ENCODE results near the gene TRAPPC3L.

Gene TRAPPC3L

DNA sequence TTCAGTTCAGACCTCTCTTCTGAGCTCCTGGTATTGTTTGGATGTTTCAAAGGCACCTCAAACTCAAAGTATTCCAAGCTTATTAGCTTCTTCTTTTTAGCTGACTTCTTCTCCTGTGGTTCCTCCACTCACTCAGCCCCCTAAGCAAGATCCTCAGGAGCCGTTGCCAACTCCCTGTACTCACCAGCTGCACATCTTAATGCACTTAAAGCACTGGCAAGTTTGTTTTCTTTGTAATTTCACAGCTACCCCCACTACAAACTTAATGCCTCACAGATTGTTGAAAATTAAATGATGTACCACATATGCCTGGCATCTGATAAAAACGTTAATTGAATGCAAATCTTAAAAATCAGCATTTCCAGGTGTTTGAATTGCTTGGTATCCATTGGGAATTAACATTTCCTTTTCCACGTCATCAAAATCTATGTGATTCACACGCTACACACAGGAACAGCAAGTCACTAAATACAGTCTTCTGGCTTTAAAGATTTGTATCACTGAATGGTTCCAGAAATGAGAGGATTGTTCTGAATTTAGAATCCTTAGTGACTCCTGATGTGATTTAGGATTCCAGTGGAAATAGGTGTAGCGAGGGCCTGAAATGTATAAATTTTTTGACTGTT lies 59.8 kb downstream of the TRAPPC3L start:
- no peak overlapping the region for H4K8ac ChIP-seq (ENCODE audit: low read depth, low read length)
- H3K4me3 ChIP-seq (ENCODE audit: low read depth, low read length) = no peak overlapping the region
- H3K18ac ChIP-seq (ENCODE audit: low read length) = no peak overlapping the region
- no peak overlapping the region for H3K14ac ChIP-seq (ENCODE audit: low read length)
- H3K79me2 ChIP-seq (ENCODE audit: control insufficient read depth, insufficient read depth, low read length, poor library complexity) = no peaks in the 10 kb centered on the region
- H2AK5ac ChIP-seq (ENCODE audit: low read length) = no peak overlapping the region
- no peaks in the 10 kb centered on the region for H3K79me1 ChIP-seq (ENCODE audit: low read length)
- no peak overlapping the region for H3K9ac ChIP-seq (ENCODE audit: low read length)
- no peak overlapping the region for H3K23ac ChIP-seq (ENCODE audit: low read length)
- H3K4me2 ChIP-seq (ENCODE audit: low read length) = no peak overlapping the region
- H2BK12ac ChIP-seq (ENCODE audit: low read length) = no peak overlapping the region
- no peaks in the 10 kb centered on the region for H3K36me3 ChIP-seq (ENCODE audit: control insufficient read depth in 1 of 2, insufficient read depth in 2 of 2, low read length in 2 of 2)
- H3K9me3 ChIP-seq (ENCODE audit: insufficient read depth, low read depth, low read length) = no peaks in the 10 kb centered on the region
- H3K4ac ChIP-seq (ENCODE audit: low read depth, low read length) = no peak overlapping the region
- no peak overlapping the region for H4K12ac ChIP-seq (ENCODE audit: low read depth, low read length)
- H2BK5ac ChIP-seq (ENCODE audit: low read depth, low read length, poor library complexity) = no peak overlapping the region
- H3K4me1 ChIP-seq (ENCODE audit: control insufficient read depth in 1 of 2, insufficient read depth in 2 of 2, low read length in 2 of 2) = no peaks in the 10 kb centered on the region
- no peak overlapping the region for H4K91ac ChIP-seq (ENCODE audit: low read depth, low read length)
- DNase-seq = no peak
- H2AFZ ChIP-seq (ENCODE audit: insufficient read depth, low read length, poor library complexity) = no peak overlapping the region
- no CpG with 5 or more reads among the region's 5 CpGs for WGBS (ENCODE audit: extremely low coverage, insufficient coverage, insufficient read length)
- no peaks in the 10 kb centered on the region for H3K27me3 ChIP-seq (ENCODE audit: insufficient read depth, low read length)
- no peak overlapping the region for H3K27ac ChIP-seq (ENCODE audit: low read depth, low read length)
- H2BK120ac ChIP-seq (ENCODE audit: insufficient read depth, low read length, poor library complexity) = no peak overlapping the region

- Histone ChIP-seq H4K8ac (ENCODE audit: low read depth, low read length) (no peak overlapping the region), H2AK5ac (ENCODE audit: low read length) (no peak overlapping the region), H3K4ac (ENCODE audit: low read depth, low read length) (no peak overlapping the region), H3K27ac (ENCODE audit: low read depth, low read length) (no peak overlapping the region), H2BK120ac (ENCODE audit: insufficient read depth, low read length, poor library complexity) (no peak overlapping the region), H3K27me3 (ENCODE audit: insufficient read depth, low read length) (no peaks in the 10 kb centered on the region), H4K91ac (ENCODE audit: low read depth, low read length) (no peak overlapping the region), H2AFZ (ENCODE audit: insufficient read depth, low read length, poor library complexity) (no peak overlapping the region), H3K79me2 (ENCODE audit: control insufficient read depth, insufficient read depth, low read length, poor library complexity) (no peaks in the 10 kb centered on the region), H3K79me1 (ENCODE audit: low read length) (no peaks in the 10 kb centered on the region), H3K4me2 (ENCODE audit: low read length) (no peak overlapping the region), H3K36me3 (ENCODE audit: control insufficient read depth in 1 of 2, insufficient read depth in 2 of 2, low read length in 2 of 2) (no peaks in the 10 kb centered on the region), H3K14ac (ENCODE audit: low read length) (no peak overlapping the region), H3K23ac (ENCODE audit: low read length) (no peak overlapping the region), H2BK5ac (ENCODE audit: low read depth, low read length, poor library complexity) (no peak overlapping the region), H3K9ac (ENCODE audit: low read length) (no peak overlapping the region), H4K12ac (ENCODE audit: low read depth, low read length) (no peak overlapping the region), H3K9me3 (ENCODE audit: insufficient read depth, low read depth, low read length) (no peaks in the 10 kb centered on the region), H3K4me3 (ENCODE audit: low read depth, low read length) (no peak overlapping the region), H3K18ac (ENCODE audit: low read length) (no peak overlapping the region), H3K4me1 (ENCODE audit: control insufficient read depth in 1 of 2, insufficient read depth in 2 of 2, low read length in 2 of 2) (no peaks in the 10 kb centered on the region), H2BK12ac (ENCODE audit: low read length) (no peak overlapping the region)
- DNase-seq = no peak
- WGBS (ENCODE audit: extremely low coverage, insufficient coverage, insufficient read length) = no CpG with 5 or more reads among the region's 2 CpGs
Observed at GRCh38 chr6:116483616-116484015, 61.9 kb downstream of the TRAPPC3L start.

GRCh38 chr6:116482780-116483179 lies 62.7 kb downstream of the TRAPPC3L start:
- Histone ChIP-seq H2BK12ac (ENCODE audit: low read length) (no peak overlapping the region), H3K79me1 (ENCODE audit: low read length) (no peaks in the 10 kb centered on the region), H2AK5ac (ENCODE audit: low read length) (no peak overlapping the region), H4K12ac (ENCODE audit: low read depth, low read length) (no peak overlapping the region), H3K79me2 (ENCODE audit: control insufficient read depth, insufficient read depth, low read length, poor library complexity) (no peaks in the 10 kb centered on the region), H3K23ac (ENCODE audit: low read length) (no peak overlapping the region), H3K9me3 (ENCODE audit: insufficient read depth, low read depth, low read length) (no peaks in the 10 kb centered on the region), H3K36me3 (ENCODE audit: control insufficient read depth in 1 of 2, insufficient read depth in 2 of 2, low read length in 2 of 2) (no peaks in the 10 kb centered on the region), H2BK120ac (ENCODE audit: insufficient read depth, low read length, poor library complexity) (no peak overlapping the region), H3K9ac (ENCODE audit: low read length) (no peak overlapping the region), H4K8ac (ENCODE audit: low read depth, low read length) (no peak overlapping the region), H3K18ac (ENCODE audit: low read length) (no peak overlapping the region), H3K27ac (ENCODE audit: low read depth, low read length) (no peak overlapping the region), H3K4me3 (ENCODE audit: low read depth, low read length) (no peak overlapping the region), H3K4me2 (ENCODE audit: low read length) (no peak overlapping the region), H3K4me1 (ENCODE audit: control insufficient read depth in 1 of 2, insufficient read depth in 2 of 2, low read length in 2 of 2) (no peaks in the 10 kb centered on the region), H3K14ac (ENCODE audit: low read length) (no peak overlapping the region), H3K27me3 (ENCODE audit: insufficient read depth, low read length) (no peaks in the 10 kb centered on the region), H2AFZ (ENCODE audit: insufficient read depth, low read length, poor library complexity) (no peak overlapping the region), H4K91ac (ENCODE audit: low read depth, low read length) (no peak overlapping the region), H2BK5ac (ENCODE audit: low read depth, low read length, poor library complexity) (no peak overlapping the region), H3K4ac (ENCODE audit: low read depth, low read length) (no peak overlapping the region)
- DNase-seq = no peak
- WGBS (ENCODE audit: extremely low coverage, insufficient coverage, insufficient read length) = no CpG with 5 or more reads among the region's 1 CpG

DNA sequence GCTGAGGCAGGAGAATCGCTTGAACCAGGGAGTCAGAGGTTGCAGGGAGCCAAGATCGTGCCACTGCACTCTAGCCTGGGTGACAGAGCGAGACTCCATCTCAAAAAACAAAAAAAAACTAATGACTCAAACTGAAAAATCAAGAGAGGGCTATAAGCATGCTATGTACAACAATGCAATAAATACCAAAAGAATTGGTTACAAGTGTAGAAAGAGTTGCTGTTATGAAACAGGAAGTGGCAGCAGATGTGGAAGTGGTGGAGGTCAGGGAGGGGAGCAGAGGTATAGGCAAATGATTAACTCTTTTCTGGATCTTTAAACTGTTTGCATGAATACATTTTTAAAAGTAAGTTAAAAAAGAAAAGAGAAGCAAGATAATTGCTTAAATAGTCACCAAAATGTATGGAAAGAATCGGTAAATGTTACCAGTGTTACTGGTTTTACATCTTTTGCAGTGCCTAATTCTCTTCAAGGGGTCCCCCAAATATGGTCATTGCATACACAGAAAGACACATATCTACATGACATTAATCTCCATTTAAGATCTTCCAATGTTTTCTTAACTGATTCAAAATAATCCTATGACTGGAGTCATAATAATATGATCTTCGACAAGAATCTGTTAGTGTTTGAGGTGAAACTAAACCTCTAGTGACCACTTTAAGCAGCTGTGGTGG lies 69.3 kb downstream of the TRAPPC3L start:
- Histone ChIP-seq H3K4me2 (ENCODE audit: low read length) (no peak overlapping the region), H3K27me3 (ENCODE audit: insufficient read depth, low read length) (no peaks in the 10 kb centered on the region), H3K27ac (ENCODE audit: low read depth, low read length) (no peak overlapping the region), H2AK5ac (ENCODE audit: low read length) (no peak overlapping the region), H3K14ac (ENCODE audit: low read length) (no peak overlapping the region), H3K18ac (ENCODE audit: low read length) (no peak overlapping the region), H3K4ac (ENCODE audit: low read depth, low read length) (no peak overlapping the region), H2AFZ (ENCODE audit: insufficient read depth, low read length, poor library complexity) (no peak overlapping the region), H3K23ac (ENCODE audit: low read length) (no peak overlapping the region), H4K12ac (ENCODE audit: low read depth, low read length) (no peak overlapping the region), H3K9me3 (ENCODE audit: insufficient read depth, low read depth, low read length) (no peaks in the 10 kb centered on the region), H2BK5ac (ENCODE audit: low read depth, low read length, poor library complexity) (no peak overlapping the region), H3K4me3 (ENCODE audit: low read depth, low read length) (no peak overlapping the region), H2BK12ac (ENCODE audit: low read length) (no peak overlapping the region), H3K9ac (ENCODE audit: low read length) (no peak overlapping the region), H3K79me1 (ENCODE audit: low read length) (no peaks in the 10 kb centered on the region), H2BK120ac (ENCODE audit: insufficient read depth, low read length, poor library complexity) (no peak overlapping the region), H3K36me3 (ENCODE audit: control insufficient read depth in 1 of 2, insufficient read depth in 2 of 2, low read length in 2 of 2) (no peaks in the 10 kb centered on the region), H3K4me1 (ENCODE audit: control insufficient read depth in 1 of 2, insufficient read depth in 2 of 2, low read length in 2 of 2) (no peaks in the 10 kb centered on the region), H4K91ac (ENCODE audit: low read depth, low read length) (no peak overlapping the region), H3K79me2 (ENCODE audit: control insufficient read depth, insufficient read depth, low read length, poor library complexity) (no peaks in the 10 kb centered on the region), H4K8ac (ENCODE audit: low read depth, low read length) (no peak overlapping the region)
- WGBS (ENCODE audit: extremely low coverage, insufficient coverage, insufficient read length) = no CpG with 5 or more reads among the region's 5 CpGs
- DNase-seq = peak in 1 of 2 donors; percentile 15
